NCI-H510A (cell line): ENCODE measurements around the gene PTTG1IP.

Experiments used
- DNase-seq: peaks from one replicate; lab custom pipeline; 2025; lab: John Stamatoyannopoulos, UW

The PTTG1IP gene

GRCh38 chr21:44823179-44823660, 50.3 kb downstream of the PTTG1IP start:
- no peak for DNase-seq

DNA sequence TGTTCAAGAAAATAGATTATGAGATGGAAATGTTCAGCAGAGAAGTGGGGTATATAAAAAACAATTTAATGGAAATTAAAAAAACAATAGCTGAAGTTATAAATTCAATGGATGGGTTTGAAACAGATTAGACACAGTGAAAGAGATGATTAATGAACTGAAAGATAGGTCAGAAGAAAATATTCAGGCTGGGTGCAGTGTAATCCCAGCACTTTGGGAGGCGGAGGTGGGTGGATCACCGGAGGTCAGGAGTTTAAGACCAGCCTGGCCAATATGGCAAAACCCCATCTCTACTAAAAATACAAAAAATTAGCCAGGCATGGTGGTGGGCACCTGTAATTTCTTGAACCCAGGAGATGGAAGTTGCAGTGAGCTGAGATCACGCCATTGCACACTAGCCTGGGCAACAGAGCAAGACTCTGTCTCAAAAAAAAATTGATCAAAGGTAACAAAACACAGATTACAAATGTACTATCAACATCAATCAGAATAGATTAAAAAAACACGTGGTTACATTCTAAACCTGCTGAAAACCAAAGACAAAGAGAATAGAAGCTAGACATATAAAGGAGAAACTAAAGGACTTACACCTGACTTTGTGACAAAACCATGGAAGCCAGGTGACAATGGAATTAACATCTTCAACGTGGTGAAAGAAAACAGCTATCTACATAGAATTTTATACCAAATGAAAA, 50.9 kb downstream of the PTTG1IP start:
- DNase-seq = no peak

GRCh38 chr21:44820851-44821250, 52.6 kb downstream of the PTTG1IP start:
- DNase-seq = no peak

DNA sequence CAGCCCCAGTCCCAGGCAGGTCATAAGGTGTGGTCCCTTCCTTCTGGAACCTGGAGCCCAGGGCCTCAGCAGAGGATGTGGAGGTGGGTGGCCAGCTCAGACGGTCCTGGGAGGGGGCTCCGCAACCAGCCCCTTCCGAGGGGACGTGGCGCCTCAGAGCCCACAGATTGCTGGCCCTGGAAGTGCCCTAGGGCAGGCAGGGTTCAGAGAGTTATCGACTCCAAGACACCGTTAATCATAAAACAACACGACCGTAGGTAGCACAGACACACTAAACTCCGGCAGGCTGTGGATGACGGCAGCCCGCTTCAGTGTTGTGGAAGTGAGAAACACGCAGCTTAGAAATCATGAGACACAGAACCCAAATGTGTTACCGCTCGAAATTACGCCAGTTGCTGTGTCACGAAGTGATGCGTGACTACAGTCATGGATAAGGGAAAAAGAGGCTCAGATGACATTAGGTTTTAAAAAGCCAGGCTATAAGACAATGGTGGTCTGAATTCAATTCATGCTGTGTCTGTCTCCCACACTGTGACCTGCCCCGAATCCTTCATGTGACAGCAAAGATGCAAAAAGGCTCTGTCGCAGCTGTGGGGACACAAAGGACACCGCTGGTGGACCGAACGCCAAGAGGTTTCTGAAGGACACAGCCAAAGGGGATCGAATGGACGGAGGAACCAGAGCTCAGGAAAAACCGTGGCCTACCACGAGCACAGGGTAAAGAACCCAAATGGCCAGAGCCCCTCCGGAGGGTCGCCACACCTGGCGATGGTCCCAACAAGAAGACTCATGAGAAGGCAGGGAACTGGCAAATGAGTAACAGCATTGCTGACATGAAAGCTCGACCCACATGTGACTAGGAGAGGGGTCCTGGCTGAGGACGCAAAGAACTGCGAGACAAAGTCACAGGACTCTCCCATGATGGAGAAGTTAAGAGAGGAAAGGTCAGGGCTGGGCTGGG, 53.9 kb downstream of the PTTG1IP start:
- no peak for DNase-seq

DNA sequence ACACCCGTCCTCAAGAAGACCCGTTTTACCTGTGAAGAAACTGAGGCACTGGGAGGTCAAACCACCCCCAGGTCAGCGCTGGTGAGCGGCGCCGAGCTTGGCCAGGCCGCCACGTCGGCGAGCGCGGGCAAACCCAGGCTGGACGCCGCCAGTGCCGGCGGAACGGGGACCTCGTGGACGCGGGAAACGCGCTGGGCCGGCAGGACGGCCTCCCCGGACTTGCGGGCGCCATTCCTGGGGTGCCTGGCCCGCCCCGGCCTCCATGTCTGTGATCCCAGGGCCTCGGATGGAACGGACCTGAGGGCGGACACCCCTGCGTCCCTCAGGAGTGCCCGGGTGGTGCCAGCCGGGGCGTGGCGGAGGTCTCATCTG, 54.9 kb downstream of the PTTG1IP start:
- no peak for DNase-seq

DNA sequence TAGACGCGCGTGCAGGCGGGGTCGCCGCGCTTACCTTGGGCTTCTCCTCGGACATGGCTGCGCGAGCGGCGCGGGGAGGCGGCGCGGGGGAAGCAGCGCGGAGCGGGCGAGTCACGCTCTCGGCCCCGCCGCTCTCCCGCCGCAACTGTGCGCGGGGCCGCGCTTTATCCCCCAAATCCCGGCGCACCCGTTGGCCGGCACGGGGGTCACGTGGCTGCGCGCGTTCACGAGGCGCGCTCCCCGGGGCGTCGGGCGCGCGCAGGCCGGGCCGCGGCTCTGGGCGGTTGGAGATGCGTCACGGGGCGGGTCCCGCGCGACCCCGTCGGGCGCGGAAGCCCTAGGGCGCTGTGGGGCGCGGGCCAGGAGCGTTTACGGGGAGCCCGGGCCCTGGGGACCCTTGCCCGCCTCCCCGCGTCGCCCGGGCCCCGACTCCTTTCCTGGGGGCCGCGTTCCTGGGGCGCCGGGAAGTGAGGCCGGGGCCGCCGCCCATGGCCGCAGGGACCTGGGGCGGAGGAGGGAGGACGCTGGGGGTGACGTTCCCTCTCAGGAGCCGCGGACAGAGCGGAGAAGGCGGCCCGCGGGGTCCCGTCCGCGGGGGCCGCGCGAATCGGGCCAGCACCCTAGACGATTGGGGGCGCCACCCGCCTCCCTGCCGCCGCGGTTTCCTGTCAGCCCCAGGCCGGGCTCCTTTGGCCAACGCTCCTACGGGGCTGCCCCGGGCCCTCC, 55.4 kb downstream of the PTTG1IP start, which contains the start of gene SUMO3:
TSS of gene SUMO3 (minus strand) at position 149 of the 726 bp plus-strand sequence. CDS start at position 55, 94 bp downstream.
- peak; percentile 51 for DNase-seq

GRCh38 chr21:44817506-44817880, 56.0 kb downstream of the PTTG1IP start:
- DNase-seq = peak; percentile 60

GRCh38 chr21:44816761-44817505, 56.6 kb downstream of the PTTG1IP start:
- DNase-seq = no peak

GRCh38 chr21:44815852-44816628, 57.5 kb downstream of the PTTG1IP start:
- no peak for DNase-seq

GRCh38 chr21:44815225-44815624, 58.3 kb downstream of the PTTG1IP start:
- no peak for DNase-seq

DNA sequence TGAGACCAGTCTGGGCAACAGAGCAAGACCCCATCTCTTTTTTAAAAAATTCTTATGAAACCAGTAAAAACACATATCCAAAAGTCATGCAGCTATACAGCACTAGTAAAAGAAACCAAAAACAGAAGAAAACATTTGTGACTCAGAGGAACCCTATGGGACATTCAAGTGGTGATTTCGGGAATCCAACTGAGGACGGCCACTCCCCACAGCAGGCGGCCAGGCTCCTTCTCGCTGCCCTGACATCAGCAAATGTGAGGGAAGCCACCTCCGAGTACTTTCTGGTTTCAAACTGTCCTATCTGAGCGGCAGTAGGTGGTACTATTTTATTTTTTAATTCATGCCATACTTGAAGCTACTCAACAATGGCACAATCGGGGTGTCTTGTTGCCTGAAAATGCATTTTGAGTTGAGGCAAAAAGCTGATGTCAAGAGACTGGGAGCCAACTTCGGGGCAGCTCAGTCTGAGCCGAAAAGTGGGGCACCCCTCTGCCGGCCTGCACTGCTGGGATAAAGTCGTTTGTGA, 58.9 kb downstream of the PTTG1IP start:
- DNase-seq = no peak

DNA sequence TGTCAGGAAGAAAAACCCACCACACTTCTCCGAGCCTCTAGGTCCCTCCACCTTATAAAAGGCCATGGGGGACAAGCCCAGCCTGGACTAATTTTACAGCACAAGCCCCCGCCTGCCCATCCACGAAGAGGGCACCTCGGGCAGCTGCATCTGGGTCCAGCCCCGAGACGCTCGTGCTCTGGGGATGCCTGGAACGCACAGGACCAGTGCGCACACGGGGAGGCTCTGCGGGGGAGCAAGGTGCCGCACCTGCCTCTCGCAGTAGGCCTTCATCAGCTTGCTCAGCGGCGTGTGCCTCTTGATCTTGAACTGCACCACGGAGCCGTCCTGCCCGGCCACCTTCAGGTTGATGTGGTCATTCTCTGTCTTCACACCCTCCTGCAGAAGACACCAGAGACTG, 59.8 kb downstream of the PTTG1IP start:
- no peak for DNase-seq

- no peak for DNase-seq
Measured at GRCh38 chr21:44813149-44813548, 60.3 kb downstream of the PTTG1IP start.

DNA sequence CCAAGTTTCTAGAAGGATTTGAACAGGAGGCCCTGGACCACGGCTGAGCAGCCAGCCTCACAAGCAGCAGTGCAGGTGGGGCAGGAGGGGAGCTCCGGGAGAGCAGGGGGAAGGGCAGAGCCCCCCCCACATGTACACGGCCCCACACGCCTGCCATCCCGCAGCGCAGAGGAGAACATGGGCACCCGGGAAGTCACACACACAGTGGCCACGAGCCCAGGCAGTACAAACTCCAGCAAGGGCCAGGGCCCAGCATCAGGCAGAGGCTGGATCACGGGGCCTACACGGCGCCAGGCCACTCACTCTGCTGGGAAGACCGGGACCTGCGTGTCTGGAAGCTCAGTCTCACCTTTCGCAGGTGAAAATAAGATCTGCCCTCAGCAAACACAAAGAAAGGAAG, 60.9 kb downstream of the PTTG1IP start:
- DNase-seq = no peak

- DNase-seq = no peak
Measured at GRCh38 chr21:44810779-44811178, 62.7 kb downstream of the PTTG1IP start.

DNA sequence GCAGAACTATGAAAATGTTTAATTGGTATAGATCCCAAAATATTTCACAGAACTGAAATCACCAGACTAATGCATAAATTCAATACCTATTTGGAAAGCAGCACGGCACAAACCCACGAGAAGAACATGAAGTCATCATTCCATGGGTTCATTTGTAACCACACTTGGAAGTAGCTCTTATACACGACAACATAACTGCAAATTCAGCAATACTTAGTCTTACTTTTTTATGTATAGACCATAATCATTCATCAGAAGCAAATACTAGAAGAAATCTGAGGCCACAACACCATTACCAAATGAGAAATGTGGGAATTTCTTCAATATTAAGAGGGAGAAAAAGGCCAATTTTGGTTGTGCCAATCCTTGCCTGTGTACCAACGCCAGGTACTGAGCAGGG, 67.6 kb downstream of the PTTG1IP start:
- DNase-seq = no peak

DNA sequence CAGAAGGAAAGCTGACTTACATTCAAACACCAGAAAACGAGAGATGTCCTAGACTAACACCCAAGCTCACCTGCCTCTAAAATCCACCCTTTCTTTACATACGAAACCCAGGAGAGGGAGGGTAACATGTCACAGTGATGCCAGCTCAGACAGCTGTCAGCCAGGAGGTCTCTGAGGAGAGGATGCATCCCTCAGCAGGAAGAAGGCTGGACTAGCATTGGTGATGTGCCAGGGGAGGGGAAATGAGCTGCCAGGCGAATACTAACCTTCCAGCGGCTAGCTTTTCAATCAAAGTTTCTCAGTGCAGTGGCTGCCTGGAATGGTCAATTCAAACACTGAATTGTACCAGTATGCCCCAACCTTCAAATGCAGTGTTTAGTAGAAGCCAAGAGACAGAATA, 68.3 kb downstream of the PTTG1IP start:
- no peak for DNase-seq

DNA sequence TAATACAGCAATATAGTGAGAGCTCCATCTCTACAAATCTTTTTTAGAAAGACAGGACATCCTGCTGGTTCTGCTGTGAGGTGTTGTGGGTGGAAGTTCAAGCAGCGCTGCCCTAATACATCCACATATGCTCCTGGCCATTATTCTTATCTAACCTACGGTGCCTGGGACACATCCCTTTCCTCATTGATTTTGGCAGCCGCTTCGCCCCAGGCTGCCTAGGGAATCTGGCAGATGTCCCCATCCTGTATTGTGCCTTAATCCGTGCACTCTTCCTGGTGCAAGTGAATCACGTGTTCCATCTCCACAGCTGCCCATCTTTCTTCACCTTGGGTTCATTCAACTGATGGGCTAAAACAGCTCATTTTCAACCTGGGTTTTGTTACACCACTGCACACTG, 68.7 kb downstream of the PTTG1IP start:
- DNase-seq = no peak

GRCh38 chr21:44803651-44804050, 69.8 kb downstream of the PTTG1IP start:
- DNase-seq = no peak

GRCh38 chr21:44802396-44803153, 70.9 kb downstream of the PTTG1IP start:
- peak; percentile 29 for DNase-seq
